ENCODE measurements around the gene NPIPA1. TPM values are rescaled to one million over a fixed set of nuclear protein-coding genes. Genes with fewer than 3 reads are reported as not detected.
A peak's percentile ranks its signal among the peaks of the same experiment; 100 is the strongest.
"Not testable (repeated sequence)": the region's sequence is repeated elsewhere in the genome, so short reads cannot be mapped to it uniquely, and the experiment has no call there.

Gene NPIPA1
- total RNA-seq: 158 TPM

DNA sequence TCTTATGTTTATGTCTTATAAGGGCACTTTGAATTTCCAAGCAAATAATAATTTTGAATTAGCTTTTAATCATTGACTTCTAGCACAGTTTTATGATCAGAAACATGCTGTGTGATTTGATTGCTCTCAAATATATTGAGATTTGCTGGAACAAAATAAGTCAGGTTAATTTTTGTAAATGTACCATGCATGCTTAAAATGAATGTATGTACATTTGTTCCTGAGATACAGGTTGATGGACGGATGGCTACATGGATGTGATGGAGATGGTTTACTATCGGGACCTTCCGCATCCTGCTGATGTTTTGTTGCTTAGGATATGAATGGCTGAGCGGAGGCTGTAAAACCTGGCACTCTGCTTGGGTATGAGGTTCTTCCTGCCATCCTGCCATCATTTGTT is at the start of gene NPIPA1:
Gene NPIPA1, plus strand, starts transcription at position 301 of the 400 bp plus-strand sequence. Its CDS starts 0 bp downstream, at position 301.
- not testable (repeated sequence) for DNase-seq (ENCODE audit: low spot score)

DNA sequence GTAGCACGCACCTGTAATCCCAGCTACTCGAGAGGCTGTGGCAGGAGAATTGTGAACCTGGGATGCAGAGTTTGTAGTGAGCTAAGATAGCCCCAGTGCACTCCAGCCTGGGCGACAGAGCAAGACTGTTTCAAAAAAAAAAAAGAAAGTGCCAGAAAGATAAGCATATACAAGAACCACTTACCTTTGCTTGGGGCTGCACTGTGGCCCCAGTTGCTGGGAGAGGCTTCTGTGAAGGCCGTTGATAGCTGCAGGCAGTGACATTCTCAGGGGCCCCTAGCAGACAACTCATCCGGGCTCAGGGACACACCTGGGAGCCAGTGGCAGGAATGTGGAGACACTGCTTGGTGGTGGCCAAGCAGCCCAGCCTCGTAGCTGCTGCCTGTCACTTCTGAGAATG is 45.1 kb upstream of the NPIPA1 start:
- DNase-seq (ENCODE audit: low spot score): not testable (repeated sequence)

DNA sequence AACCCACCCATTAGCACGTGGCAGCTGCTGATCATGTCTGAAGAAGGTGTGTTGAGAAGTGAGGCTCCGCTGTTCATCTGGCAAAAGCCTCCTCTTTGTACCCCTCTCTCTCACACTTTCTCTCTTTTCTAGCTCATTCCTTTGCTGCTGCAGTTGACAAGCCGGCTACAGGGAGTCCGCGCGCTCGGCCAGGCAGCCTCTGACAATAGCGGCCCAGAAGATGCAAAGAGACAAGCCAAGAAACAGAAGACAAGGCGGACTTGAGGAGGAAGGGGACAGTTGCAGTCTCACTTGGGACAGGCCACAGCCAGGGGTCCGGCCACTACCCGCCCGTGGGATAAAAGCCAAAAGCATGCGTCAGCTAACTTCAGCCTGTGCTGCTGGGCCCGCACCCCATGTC is 41.9 kb upstream of the NPIPA1 start:
- not testable (repeated sequence) for DNase-seq (ENCODE audit: low spot score)

DNA sequence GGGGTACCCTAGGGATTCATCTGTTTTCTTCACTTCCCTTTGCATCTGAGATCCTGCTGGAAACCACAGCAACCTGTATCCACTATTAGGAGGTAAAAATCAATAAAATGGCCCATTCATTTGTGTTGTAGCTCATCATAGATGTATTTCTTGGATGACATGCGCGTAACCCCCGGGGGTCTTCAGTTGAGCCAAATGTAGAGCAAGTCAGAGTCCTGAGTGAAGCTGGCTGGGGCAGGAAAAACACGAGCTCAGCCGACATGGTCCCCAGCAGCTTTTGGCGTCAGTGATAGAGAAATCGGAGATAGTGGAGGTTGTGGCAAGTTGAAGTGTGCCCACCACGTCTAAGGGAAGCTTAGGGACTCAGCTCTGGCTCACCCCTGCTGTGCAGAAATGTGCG is 41.2 kb upstream of the NPIPA1 start:
- DNase-seq (ENCODE audit: low spot score): not testable (repeated sequence)

DNA sequence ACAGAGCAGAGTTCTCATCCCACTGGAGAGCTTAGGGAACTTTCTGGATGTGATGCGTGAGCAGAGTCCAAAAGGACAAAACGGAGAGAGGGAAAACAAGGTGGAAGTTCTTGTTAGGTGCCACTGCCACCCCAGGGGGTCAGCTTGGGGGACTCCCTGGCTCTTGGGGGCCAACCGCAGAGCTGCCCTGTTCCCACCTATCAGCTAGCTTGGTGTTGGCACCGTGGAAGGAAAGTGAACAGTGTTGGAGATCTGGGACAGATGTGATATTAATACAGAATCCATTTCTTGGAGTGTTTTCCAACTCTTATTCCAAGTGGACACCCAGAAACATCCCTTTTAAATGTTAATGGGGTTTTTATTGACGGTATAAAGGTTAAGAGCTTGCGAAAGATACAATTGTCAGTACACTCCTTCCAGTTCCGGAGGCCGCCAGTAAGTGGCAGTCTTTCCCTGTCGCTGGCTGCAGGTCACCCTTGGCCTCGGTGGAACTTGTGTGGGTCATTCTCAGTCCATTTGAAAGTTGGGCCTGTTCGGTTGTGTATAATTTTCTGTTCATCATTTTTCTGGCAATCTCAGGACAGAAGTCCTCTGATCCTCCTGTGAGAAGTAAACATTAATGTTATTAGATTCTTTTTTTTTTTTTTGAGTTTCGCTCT is 40.1 kb upstream of the NPIPA1 start:
- DNase-seq (ENCODE audit: low spot score): not testable (repeated sequence)

DNA sequence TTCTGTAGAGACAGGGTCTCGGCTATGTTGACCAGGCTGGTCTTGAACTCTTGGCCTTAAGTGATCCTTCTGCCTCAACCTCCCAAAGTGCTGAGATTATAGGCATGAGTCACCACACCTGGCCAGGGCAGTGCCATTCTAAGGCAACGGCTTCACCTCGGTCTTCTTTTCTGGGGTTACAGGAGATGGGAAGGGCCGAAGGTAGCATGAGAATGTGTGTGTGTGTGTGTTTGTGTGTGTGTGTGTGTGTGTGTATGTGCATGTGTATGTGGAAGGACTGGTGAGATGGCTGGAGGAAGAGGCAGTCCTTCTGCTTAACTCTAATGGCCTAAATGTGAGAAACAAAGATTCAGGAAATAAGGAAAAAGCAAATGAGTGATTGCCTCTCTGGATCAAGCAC is 39.1 kb upstream of the NPIPA1 start:
- not testable (repeated sequence) for DNase-seq (ENCODE audit: low spot score)

DNA sequence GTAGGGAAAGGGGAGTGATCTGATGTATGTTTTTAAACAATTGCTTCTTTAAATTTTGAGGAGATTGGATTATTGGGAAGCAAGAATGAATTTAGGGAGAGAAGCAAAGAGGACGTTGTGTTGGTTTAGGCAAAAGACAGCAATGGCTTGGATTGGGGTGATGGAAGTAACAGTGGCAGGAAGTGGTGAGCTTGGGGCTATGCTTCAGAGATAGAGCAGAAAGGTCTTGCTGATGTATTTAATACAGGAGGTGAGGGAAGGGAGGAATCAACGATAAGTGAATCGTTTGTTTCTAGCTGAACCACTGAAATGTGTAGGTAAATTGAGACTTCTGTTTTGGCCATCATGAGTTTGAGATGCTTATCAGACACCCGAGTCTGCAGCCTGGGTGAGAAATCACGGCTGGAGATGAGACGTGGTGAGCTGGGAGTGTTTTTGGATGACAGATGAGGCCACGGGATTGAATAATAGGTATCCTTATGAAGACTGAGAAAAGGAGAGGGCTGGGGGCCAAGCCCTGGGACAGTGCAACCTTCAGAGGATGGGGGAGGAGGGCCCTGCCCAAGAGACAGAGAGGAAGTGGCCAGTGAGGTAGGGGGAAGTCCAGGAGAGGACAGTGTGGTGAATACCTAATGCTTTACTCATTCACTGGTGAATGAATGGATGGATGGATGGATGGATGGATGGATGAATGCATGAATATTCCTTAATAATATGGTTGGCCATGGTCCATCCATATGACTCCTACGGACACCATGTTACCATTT is 33.9 kb upstream of the NPIPA1 start:
- not testable (repeated sequence) for DNase-seq (ENCODE audit: low spot score)

DNA sequence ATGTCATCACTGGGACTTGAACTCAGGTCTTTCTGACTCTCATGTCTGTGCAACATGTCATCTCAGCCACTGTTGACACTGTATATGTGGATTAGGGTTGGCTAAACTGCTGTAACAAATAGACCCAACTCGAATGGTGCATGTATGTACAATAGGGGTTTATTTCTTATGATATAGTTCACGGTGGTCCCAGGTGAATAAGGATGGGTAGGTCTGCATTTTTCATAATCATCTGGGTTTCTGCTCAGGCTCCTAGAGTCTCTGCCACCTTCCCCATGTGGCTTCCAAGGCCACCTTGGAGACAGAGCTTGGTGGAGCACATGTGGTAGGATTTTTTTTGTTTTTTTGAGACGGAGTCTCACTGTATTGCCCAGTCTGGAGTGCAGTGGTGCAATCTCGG is 27.5 kb upstream of the NPIPA1 start:
- DNase-seq (ENCODE audit: low spot score): peak; percentile 17

DNA sequence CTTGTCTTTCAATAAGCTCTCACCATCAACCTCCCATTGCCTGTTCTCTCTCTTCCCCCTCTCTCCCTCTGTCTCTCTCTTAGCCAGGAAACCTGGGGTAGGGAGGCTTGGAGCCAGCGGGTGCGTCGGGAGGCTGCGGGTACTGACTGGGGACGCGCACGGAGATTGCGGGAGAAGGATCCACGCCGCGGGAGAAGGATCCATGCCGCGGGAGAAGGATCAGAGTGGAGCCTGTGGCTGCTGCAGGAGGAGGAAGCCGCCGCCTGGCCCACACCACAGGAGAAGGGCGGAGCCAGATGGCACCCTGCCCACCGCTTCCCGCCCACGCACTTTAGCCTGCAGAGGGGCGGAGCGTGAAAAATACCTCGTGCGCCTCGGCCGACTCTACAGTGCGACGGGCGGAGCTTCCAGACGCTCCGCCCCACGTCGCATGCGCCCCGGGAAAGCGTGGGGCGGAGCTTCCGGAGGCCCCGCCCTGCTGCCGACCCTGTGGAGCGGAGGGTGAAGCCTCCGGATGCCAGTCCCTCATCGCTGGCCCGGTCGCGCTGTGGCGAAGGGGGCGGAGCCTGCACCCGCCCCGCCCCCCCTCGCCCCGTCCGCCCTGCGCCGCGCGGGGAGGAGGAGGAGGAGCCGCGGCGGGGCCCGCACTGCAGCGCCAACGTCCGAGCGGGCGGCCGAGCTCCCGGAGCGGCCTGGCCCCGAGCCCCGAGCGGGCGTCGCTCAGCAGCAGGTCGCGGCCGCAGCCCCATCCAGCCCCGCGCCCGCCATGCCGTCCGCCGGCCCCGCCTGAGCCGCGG is 26.2 kb upstream of the NPIPA1 start:
- not testable (repeated sequence) for DNase-seq (ENCODE audit: low spot score)

DNA sequence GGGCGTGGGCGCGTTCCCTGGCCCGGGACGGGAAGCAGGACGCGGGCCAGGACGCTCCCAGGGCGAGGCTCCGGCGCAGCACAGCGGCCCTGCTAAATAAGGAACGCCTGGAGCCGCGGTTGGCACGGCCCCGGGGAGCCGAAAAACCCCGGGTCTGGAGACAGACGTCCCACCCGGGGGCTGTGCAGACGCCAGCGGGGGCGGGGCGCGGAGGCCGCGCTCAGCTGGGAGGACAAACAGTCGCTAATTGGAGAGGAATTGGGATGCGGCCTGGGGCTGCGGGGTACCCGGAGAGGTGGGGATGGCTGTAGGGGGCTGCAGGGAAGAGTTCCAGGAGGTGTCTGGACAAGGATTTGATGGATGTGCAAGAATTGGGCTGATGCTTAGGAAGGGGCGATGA is 25.3 kb upstream of the NPIPA1 start:
- DNase-seq (ENCODE audit: low spot score): peak; percentile 78

DNA sequence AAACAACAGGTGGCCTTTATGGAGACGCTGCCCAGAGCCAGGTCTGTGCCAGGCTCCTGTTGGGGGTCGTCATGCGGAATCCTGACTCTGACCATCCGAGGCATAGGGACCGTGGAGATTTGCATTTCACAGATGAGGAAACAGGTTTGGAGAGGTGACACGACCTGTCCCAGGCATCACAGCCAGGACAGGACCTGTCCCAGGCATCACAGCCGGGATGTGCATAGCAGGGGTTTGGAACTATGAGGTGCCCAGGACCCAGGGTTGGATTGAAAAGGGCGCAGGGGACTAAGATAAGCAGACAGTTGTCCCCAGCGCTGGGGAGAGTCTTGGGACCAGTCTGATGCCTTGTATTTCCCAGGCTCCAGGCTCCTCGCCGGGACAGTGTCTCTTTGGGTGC is 24.7 kb upstream of the NPIPA1 start:
- not testable (repeated sequence) for DNase-seq (ENCODE audit: low spot score)

DNA sequence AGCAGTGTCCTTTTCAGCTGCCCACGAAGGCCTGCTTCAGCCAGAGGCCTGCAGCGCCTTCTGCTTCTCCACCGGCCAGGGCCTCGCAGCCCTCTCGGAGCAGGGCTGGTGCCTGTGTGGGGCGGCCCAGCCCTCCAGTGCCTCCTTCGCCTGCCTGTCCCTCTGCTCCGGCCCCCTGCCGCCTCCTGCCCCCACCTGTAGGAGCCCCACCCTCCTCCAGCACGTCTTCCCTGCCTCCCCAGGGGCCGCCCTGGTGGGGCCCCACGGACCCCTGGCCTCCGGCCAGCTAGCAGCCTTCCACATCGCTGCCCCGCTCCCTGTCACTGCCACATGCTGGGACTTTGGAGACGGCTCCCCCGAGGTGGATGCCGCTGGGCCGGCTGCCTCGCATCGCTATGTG is 18.7 kb upstream of the NPIPA1 start:
- DNase-seq (ENCODE audit: low spot score): peak; percentile 42

DNA sequence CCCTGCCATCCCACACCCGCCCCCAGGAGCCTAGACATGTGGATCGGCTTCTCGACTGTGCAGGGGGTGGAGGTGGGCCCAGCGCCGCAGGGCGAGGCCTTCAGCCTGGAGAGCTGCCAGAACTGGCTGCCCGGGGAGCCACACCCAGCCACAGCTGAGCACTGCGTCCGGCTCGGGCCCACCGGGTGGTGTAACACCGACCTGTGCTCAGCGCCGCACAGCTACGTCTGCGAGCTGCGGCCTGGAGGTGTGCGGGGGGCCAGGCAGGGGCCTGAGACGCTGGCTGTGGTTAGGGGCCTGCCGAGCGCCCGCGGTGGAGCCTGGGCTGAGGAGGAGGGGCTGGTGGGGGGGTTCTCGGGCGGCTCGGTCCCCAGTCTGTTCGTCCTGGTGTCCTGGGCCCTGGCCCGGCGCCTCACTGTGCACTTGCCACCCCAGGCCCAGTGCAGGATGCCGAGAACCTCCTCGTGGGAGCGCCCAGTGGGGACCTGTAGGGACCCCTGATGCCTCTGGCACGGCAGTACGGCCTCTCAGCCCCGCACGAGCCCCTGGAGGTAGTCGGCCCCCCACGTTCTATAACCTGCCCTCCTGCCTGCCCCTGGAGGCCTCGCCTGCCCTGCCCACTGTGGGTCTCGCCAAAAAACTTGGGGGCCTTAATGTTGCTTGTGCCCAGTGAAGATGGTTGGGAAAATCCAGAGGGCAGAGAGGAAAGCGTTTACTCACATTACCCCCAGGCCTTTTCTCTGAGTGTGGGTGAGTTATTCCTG is 17.2 kb upstream of the NPIPA1 start:
- peak; percentile 54 for DNase-seq (ENCODE audit: low spot score)

DNA sequence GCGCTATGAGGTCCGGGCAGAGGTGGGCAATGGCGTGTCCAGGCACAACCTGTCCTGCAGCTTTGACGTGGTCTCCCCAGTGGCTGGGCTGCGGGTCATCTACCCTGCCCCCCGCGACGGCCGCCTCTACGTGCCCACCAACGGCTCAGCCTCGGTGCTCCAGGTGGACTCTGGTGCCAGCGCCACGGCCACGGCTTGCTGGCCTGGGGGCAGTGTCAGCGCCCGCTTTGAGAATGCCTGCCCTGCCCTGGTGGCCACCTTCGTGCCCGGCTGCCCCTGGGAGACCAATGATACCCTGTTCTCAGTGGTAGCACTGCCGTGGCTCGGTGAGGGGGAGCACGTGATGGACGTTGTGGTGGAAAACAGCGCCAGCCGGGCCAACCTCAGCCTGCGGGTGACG is 15.0 kb upstream of the NPIPA1 start:
- not testable (repeated sequence) for DNase-seq (ENCODE audit: low spot score)

DNA sequence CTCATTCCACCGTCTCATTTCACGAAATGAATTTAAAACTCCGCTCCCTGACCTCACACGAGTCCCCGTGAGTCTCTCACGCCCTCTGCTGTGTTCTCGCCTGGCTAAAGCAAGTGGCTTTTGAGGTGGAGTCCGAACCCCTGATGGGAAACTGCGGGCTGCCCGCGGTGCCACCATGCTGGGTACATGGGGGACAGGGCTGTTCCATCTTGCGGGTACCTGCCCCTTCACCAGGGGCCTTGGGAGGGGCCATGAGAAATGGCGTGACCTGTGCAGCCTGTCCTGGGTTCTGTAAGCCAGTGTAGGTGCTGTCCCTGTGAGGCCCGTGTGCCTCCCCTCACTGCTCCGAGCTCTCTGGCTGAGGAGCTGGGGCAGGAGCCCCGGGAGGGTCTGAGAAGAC is 14.3 kb upstream of the NPIPA1 start:
- peak; percentile 36 for DNase-seq (ENCODE audit: low spot score)

DNA sequence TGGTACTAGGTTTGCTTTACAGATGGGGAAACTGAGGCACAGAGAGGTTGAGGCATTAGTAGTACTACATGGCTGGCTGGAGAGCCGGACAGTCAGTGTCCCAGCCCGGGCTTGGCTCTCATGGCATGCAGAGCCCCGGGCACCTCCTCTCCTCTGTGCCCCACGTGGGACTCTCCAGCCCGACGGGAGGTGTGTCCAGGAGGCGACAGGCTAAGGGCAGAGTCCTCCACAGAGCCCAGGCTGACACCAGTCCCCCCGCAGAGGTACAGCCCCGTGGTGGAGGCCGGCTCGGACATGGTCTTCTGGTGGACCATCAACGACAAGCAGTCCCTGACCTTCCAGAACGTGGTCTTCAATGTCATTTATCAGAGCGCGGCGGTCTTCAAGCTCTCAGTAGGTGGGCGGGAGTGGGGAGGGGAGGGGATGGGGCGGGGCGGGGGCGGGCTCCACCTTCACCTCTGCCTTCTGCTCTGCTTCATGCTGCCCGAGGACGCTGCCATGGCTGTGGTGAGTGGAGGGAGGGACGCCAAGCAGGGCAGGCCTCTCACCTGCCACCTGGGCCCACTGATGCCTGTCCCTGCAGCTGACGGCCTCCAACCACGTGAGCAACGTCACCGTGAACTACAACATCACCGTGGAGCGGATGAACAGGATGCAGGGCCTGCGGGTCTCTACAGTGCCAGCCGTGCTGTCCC is 13.7 kb upstream of the NPIPA1 start:
- DNase-seq (ENCODE audit: low spot score): peak; percentile 33

DNA sequence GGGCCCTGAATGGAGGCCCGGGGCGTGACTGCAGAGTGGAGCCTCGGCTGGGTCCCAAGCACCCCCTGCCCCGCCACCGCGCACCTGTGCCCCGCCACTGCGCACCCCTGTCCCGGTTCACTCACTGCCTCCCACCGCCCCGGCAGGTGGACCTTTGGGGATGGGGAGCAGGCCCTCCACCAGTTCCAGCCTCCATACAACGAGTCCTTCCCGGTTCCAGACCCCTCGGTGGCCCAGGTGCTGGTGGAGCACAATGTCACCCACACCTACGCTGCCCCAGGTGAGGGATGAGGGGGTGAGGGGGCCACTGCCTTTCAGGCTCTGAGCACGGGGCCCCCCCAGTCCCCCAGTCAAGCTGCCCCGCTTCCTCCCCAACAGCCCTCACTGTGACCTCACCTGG is 12.9 kb upstream of the NPIPA1 start:
- not testable (repeated sequence) for DNase-seq (ENCODE audit: low spot score)

DNA sequence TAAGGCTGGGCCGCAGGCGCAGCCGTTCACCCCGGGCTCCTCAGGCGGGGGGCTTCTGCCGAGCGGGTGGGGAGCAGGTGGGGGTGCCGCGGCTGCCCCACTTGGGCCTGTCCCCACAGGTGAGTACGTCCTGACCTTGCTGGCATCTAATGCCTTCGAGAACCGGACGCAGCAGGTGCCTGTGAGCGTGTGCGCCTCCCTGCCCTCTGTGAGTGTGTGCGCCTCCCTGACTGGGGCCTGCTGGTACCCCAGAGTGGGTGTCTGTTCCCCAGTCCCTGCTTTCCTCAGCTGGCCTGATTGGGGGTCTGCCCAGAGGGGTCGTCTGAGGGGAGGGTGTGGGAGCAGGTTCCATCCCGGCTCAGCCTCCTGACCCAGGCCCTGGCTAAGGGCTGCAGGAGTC is 12.3 kb upstream of the NPIPA1 start:
- DNase-seq (ENCODE audit: low spot score): not testable (repeated sequence)

DNA sequence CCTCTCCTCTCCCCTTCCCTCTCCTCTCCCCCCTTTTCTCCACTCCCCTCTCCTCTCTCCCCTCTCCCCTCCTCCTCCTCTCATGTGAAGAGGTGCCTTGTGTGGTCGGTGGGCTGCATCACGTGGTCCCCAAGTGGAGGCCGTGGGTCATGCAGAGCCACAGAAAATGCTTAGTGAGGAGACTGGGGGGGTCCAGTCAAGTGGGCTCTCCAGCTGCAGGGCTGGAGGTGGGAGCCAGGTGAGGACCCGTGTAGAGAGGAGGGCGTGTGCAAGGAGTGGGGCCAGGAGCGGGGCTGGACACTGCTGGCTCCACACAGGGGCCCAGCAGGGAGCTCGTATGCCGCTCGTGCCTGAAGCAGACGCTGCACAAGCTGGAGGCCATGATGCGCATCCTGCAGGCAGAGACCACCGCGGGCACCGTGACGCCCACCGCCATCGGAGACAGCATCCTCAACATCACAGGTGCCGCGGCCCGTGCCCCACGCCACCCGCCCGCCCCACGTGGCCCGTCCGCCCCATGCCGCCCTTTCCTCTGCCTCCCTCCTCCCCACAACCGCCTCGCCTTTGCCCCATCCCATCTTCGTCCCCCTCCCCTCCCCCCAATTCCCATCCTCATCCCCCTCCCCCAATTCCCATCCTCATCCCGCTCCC is 9.1 kb upstream of the NPIPA1 start:
- peak; percentile 48 for DNase-seq (ENCODE audit: low spot score)

DNA sequence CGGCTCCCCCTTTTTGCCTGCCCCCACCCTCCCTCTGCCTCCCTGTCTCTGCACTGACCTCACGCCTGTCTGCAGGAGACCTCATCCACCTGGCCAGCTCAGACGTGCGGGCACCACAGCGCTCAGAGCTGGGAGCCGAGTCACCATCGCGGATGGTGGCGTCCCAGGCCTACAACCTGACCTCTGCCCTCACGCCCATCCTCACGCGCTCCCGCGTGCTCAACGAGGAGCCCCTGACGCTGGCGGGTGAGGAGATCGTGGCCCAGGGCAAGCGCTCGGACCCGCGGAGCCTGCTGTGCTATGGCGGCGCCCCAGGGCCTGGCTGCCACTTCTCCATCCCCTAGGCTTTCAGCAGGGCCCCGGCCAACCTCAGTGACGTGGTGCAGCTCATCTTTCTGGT is 8.1 kb upstream of the NPIPA1 start:
- DNase-seq (ENCODE audit: low spot score): not testable (repeated sequence)
